Dedifferentiated amniotic fluid mesenchymal stem cell (primary cell): ENCODE measurements around the gene ZDHHC14.

ENCODE experiments used
- DNase-seq: peaks from one replicate; pipeline ENCODE4 v3.0.0-alpha.2; 2016; ENCODE audit errors: extremely low spot score

ZDHHC14 gene

GRCh38 chr6:157491571-157492232 is 110.7 kb downstream of the ZDHHC14 start:
- DNase-seq: no peak

DNA sequence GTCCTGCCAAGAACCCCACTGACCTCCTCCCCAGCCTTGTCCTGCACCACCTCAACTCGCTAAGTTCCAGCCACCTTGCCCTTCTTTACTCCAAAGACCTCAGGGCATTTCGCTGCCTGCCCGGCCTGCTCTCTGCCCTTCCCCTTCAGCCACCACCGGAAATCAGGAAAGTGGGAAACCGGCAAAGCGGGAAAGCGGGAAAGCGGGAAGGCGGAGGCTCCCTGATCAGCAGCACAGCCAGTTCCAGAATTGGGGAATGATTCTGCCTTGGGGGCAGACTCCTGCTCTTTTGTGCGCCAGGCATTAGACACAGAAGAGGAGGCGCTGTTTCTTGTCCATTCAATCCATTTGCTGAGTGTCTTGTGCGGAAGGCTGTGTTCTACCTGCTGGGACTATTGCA is 111.3 kb downstream of the ZDHHC14 start:
- DNase-seq: no peak

DNA sequence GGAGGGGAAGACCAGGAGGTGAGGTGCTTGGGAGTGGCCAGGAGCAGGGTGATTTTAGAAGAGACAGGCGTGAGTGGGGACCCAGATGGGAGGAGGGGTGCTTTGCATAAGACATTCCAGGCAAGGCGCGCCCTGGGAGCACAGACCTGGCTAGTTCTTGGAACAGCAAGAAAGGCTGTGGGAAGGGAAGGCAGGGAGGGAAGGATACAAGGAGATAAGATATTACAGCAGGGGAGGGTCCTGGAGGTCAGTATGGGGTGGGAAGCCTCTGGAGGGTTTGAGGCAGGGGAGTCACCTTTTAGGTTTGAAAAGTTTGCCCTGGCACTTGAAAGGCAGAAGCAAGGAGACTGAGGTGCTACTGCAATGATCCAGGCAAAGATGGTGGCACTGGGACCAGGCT is 111.8 kb downstream of the ZDHHC14 start:
- DNase-seq: no peak

GRCh38 chr6:157493173-157493572 is 112.2 kb downstream of the ZDHHC14 start:
- no peak for DNase-seq

GRCh38 chr6:157493576-157493975 is 112.6 kb downstream of the ZDHHC14 start:
- DNase-seq: no peak

GRCh38 chr6:157494132-157494710 is 113.2 kb downstream of the ZDHHC14 start:
- no peak for DNase-seq

- no peak for DNase-seq
Measured at GRCh38 chr6:157496534-157497095, 115.6 kb downstream of the ZDHHC14 start.

- no peak for DNase-seq
Measured at GRCh38 chr6:157497579-157497978, 116.6 kb downstream of the ZDHHC14 start.

- no peak for DNase-seq
Measured at GRCh38 chr6:157498817-157499216, 117.8 kb downstream of the ZDHHC14 start.

GRCh38 chr6:157500022-157500421 is 119.0 kb downstream of the ZDHHC14 start:
- DNase-seq: no peak

DNA sequence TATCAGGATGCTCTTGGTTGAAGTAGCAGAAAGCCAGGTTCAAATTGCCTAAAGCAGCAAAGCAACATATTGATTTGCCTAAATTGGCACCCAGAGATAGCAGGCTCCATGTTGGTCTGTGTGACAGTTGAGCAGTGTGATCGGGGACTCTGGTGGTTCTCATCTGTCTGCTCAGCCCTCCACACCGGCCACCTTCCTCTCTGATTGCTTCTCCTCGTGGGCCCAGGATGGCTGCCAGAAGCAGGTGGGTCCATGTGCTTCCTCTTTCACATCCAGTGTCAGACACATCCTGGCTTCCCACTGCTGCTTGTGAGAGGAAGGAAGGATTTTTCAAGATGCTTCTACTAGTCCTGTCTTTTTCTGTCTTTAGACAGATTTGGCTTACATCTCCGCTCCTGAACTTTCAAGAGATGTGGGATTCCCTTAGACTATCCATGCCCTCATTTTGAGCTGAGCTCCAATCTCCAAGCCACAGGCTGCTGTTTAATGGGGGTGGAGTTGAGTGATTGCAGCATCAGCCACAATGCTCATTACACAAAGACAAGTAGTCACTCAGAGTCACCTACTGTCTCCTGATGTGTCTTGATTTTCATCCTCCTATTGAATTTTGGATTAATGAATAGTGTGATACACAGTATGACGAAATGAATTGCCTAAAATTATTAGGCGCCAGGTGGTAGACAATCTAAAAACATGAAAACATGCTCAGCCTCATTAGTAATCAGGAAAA is 122.2 kb downstream of the ZDHHC14 start:
- DNase-seq: no peak

DNA sequence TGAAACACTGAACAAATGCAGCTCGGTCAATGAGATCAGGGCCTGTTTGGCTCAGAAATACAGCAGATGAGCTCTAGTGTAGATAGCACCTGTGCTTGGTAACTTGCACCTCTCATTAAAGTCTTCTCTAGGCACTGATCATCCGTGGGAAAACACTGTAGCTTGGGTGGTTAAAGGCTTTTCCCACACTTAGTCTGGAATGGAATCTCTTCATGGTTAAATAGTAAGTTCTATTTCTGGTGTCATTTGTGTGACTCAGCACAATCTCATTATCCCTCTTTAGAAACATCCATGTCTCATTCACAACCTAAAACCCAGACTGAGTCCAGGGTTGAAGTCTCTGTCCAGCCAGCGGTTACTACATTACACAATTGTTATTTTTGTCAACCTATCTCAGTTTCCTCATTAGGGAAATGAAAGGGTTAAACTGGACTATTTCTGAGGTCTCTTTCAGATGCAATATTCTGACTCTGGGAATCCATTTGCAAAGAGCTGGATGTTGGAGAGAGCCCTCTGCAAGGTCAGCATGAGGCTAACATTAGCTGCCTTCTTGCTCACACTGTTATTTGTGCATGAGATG is 125.0 kb downstream of the ZDHHC14 start:
- DNase-seq: no peak

DNA sequence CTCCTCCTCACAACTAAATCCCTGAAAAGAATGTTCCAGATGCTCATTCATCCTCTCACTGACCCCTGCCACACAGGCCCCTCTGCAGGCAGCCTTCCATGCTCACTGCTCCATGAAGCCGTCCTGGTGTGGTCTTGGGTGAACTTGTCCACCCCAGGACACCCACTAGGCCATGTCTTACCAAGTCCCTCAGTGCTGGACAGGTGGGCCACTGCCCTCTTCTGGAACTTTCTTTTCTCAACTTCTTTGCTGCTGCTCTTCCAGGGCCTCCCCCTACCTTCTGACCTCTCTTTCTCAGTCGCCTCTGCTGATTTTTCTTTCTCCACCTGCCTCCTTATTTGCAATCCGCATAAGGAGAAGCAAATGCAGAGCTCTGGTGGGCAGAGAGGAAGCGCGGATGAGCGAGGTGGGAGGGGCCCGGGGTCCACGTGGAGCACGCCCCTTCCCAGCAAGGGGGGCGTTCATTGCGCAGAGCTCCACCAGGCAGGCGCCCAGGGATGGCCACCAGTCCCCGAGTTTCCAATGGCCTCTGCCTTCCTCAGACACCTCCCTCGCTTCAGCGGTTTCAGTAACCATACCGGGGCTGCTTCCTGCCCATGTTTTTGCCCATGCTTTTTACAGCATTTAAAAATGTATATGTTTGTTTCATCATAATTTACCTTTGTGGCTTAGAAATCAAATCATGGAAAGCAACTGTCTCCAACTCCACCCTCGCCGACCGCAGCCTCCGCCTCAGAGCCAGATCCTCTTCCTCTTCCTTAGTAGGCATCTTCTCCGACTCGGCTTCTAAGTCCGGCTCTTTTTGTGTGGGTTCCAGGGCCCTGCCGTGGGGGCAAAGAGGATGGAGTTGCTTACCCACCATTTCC is 129.6 kb downstream of the ZDHHC14 start:
- DNase-seq: no peak

DNA sequence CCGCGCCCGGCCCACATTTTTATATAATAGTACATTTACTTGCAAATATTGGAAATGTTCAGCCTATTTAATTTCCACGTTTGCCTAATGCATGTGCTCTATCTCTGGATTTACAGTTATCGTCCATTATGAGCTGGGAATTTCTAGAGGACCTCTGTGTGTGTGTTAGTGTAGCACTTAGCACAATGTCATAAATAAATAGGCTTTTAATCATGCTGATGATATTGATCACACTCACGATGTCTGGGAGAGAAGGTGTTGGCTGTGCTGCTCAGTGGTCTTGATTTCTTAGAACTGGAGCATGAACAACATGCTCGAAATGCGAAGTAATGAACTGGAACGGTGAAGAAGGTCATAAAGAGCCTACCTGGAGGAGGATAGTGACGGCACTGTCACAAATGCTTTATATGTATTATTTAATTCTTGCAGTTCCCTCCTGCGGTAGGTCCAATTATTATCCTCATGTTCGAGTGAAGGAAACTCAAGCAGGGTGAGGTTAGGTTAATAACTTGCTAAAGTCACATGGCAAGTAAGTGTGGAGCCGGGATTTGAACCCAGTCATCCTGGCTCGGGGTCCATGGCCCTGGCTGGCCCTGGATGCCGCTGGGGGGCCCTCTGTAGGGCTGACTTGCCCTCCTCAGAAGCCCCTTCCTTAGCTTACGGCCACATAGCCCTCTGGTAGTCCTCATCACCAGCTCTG is 130.8 kb downstream of the ZDHHC14 start:
- DNase-seq: no peak

- no peak for DNase-seq
Measured at GRCh38 chr6:157512382-157512682, 131.3 kb downstream of the ZDHHC14 start.

DNA sequence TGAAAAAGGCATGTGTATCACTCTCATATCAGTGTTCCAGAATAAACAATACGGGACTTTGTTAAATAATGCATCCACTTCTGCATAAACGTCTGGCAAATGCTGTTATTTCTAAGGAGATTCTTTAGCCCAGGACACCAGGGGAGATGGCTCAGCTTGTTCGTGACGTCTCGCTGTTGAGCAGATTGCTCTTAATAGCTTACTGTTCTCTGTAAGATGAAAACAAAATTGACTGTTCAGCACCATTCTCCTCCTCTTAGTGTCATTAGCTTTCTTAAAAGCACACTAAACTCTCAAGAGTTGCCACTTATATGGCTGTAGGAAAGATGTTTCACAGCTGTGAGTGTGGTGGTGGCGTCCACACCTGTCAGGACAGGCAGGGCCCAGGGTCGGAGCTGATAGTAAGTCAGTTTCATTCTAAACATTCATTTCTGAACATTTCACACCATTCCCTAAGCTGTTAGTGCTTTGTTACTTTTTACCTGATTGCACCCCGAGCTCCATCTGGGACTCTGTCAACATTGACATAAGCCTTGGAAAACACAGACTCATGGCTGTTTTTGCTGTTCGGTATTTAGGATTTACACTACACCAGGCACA is 132.1 kb downstream of the ZDHHC14 start:
- no peak for DNase-seq

DNA sequence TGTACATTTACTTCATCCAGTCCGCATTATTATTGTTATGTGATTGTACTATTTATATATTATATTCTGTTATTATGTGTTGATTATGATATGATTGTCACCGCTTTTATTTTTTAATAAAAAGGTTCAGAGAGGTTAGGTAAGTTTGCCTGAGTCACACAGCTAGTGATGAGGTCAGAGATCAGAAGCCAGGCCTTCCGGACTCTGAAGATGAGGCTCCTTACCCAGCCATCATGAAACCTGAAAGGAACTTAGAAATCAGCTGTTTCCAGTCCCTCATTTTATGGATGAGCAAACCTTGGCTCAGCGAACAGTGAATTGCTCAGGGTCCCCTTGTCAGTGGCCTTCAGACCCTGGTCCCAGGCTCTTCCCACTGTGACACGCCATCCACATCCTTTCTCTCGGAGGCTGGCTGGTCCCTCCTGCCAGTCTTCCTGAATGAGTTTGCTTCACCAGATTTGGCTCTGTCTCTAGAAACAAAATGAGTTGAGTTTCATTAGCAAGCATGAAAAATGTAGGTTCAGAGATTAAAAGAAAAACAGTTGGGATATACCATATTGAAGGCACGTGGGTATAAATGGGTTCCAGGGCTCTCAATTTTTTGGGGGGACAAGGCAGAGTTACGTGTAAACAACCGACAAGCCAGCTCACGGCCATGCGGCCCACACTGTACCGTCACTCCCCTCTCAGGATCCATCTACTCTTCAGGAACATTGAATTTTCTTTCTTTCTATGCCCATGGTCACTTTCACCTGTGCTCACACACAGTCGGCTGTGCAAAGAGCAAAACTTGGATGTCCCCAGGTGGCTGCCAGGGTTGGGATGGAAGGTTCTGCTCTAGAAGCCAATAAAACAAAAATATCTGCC is 132.9 kb downstream of the ZDHHC14 start:
- no peak for DNase-seq

DNA sequence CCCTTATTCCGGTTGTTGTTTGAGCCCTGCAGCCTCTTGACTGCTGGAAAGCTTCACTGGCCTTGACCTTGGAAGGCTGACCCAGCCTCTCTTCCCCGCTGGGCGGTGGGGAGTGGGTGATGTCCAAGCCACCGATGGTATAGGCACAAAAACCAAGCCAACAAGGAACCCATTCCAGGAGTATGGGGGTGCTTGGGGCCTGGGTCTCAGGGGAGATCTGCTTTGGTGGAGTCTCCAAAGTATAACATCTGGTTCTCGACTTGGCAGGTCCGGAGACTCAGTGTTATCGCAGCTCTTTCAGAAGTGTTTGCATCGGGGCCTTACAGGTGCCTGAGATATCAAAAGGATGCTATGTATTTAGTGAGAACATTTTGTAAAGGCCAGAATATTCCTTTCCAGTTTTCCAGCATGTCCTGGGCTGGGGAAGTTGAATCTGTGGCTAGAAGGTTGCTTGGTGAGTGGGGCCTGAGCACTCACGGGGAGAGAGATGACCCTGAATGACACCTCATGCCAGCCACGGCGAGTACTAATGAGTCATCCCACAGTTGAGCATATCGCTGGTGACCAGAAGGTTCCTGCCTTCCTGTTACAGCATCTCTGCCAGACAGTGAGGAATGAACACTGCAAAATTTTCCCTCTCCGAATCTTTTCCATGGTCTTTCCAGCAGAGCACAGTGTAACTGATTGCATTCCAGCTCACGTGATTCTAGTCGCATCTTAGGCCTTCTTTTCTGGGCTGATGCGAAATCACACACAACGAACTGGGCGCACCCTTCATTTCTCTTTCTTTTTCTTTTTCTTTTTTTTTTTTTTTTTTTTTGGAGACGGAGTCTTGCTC is 133.9 kb downstream of the ZDHHC14 start:
- DNase-seq: peak; percentile 55
